ENCODE measurements around the gene MYOF. TPM values are rescaled to one million over a fixed set of nuclear protein-coding genes. Genes with fewer than 3 reads are reported as not detected.

Gene MYOF
- total RNA-seq (1 to 10 TPM in 1 of 5 donors, under 1 TPM in 4; 0.65 to 1.1 (median 0.86) TPM), total RNA-seq (0 to 142 (median 0.57) reads per million in 29 experiments)
- 0.33 TPM for total RNA-seq (2013)

- DNase-seq = peak in 30 of 35 experiments; percentile 13 to 80 (median 36)
- ATAC-seq (replicated peaks in 1 of 4) = peak; percentile 89 to 96 (median 91)
- H3K27me3 Mint-ChIP-seq = peaks cover 21 to 28% of the 10 kb centered on the region in 2 donors
- H3K4me1 ChIP-seq (ENCODE audit: control insufficient read depth in 1 of 2, extremely low read depth in 1 of 2, insufficient read depth in 2 of 2, low read length in 2 of 2) = peaks cover 3 to 7% of the 10 kb centered on the region in 2 experiments
- ChIA-PET CTCF (interaction anchor here (0.5 to 3.9 kb wide), 43 partner anchors 9 to 1514 kb away, joined by 3 to 182 read pairs (median 6); partner anchors contain the start of gene CEP55 (in 1 of the 2)), POLR2A (interaction anchor here (0.6 to 1.8 kb wide), 5 partner anchors 11 to 105 kb away, joined by 3 to 7 read pairs (median 3); no protein-coding TSS in a partner anchor)
- H3K36me3 ChIP-seq (ENCODE audit: control insufficient read depth in 2 of 2, extremely low read depth in 1 of 2, insufficient read depth in 1 of 2, low read length in 1 of 2) = no peaks in the 10 kb centered on the region
- H3K4me1 Mint-ChIP-seq = peaks cover 10 to 12% (median 12%) of the 10 kb centered on the region in 3 donors
- H3K27ac Mint-ChIP-seq = no peak within 1 kb of the TSS
- no peaks in the 10 kb centered on the region for H3K9me3 ChIP-seq
- no peaks in the 10 kb centered on the region for H3K36me3 Mint-ChIP-seq
- peak within 1 kb of the TSS; percentile 77 to 88 (median 86) for H3K4me3 Mint-ChIP-seq
- no peak within 1 kb of the TSS for H3K27ac ChIP-seq (ENCODE audit: low read length)
- H3K4me3 ChIP-seq (ENCODE audit: control insufficient read depth in 1 of 2, extremely low read depth in 1 of 2, low read length in 1 of 2) = peak within 1 kb of the TSS; percentile 50 to 88
- no peaks in the 10 kb centered on the region for H3K9me3 Mint-ChIP-seq
- WGBS (ENCODE audit: insufficient coverage) = 1% methylated on average over 14 of the region's 27 CpGs
- peaks cover 8 to 10% of the 10 kb centered on the region in 2 experiments for H3K27me3 ChIP-seq (replicated peaks in 1 of 2; ENCODE audit: control insufficient read depth in 2 of 2, extremely low read depth in 1 of 2, insufficient read depth in 2 of 2, low read length in 1 of 2)
Observed at GRCh38 chr10:93482145-93482834, at the start of gene MYOF. Gene MYOF (minus strand): TSS chr10:93482334. CDS start chr10:93482194, 140 bp downstream.

GRCh38 chr10:93518531-93518930 is 36.4 kb upstream of the MYOF start:
- WGBS (ENCODE audit: insufficient coverage) = 100% methylated on average over 2 of the region's 4 CpGs
- Mint-ChIP-seq H3K36me3 (no peaks in the 10 kb centered on the region), H3K4me3 (no peak overlapping the region), H3K27me3 (no peaks in the 10 kb centered on the region), H3K27ac (no peak overlapping the region), H3K9me3 (no peaks in the 10 kb centered on the region), H3K4me1 (no peaks in the 10 kb centered on the region)
- Histone ChIP-seq H3K36me3 (ENCODE audit: control insufficient read depth in 2 of 2, extremely low read depth in 1 of 2, insufficient read depth in 1 of 2, low read length in 1 of 2) (no peaks in the 10 kb centered on the region), H3K27ac (ENCODE audit: low read length) (no peak overlapping the region), H3K27me3 (replicated peaks in 1 of 2; ENCODE audit: control insufficient read depth in 2 of 2, extremely low read depth in 1 of 2, insufficient read depth in 2 of 2, low read length in 1 of 2) (no peaks in the 10 kb centered on the region), H3K4me1 (ENCODE audit: control insufficient read depth in 1 of 2, extremely low read depth in 1 of 2, insufficient read depth in 2 of 2, low read length in 2 of 2) (no peaks in the 10 kb centered on the region), H3K9me3 (no peaks in the 10 kb centered on the region), H3K4me3 (ENCODE audit: control insufficient read depth in 1 of 2, extremely low read depth in 1 of 2, low read length in 1 of 2) (no peak overlapping the region)
- ATAC-seq (replicated peaks in 1 of 4) (no peak), DNase-seq (no peak)
- ChIA-PET POLR2A (no interaction called here), CTCF (interaction anchor here (0.5 to 2.1 kb wide), 4 partner anchors 7 to 1032 kb away, joined by 3 to 7 read pairs (median 4); no protein-coding TSS in a partner anchor)

- Mint-ChIP-seq H3K27me3 (no peaks in the 10 kb centered on the region), H3K4me3 (no peak overlapping the region)
- no CpG with 5 or more reads among the region's 1 CpG for WGBS (ENCODE audit: insufficient coverage)
Observed at GRCh38 chr10:93516006-93516380, 33.9 kb upstream of the MYOF start.

GRCh38 chr10:93515071-93516005 is 33.2 kb upstream of the MYOF start:
- no peaks in the 10 kb centered on the region for H3K36me3 ChIP-seq (ENCODE audit: control insufficient read depth in 2 of 2, extremely low read depth in 1 of 2, insufficient read depth in 1 of 2, low read length in 1 of 2)
- Mint-ChIP-seq H3K4me1 (peaks cover 0 to 5% (median 0%) of the 10 kb centered on the region in 3 donors), H3K27me3 (no peaks in the 10 kb centered on the region), H3K4me3 (no peak overlapping the region), H3K36me3 (no peaks in the 10 kb centered on the region), H3K9me3 (no peaks in the 10 kb centered on the region), H3K27ac (no peak overlapping the region)
- no peak for ATAC-seq (replicated peaks in 1 of 4)
- no peak overlapping the region for H3K27ac ChIP-seq (ENCODE audit: low read length)
- H3K27me3 ChIP-seq (replicated peaks in 1 of 2; ENCODE audit: control insufficient read depth in 2 of 2, extremely low read depth in 1 of 2, insufficient read depth in 2 of 2, low read length in 1 of 2) = no peaks in the 10 kb centered on the region
- no peak for DNase-seq
- H3K9me3 ChIP-seq = no peaks in the 10 kb centered on the region
- POLR2A ChIA-PET = no interaction called here
- CTCF ChIA-PET = interaction anchor here (0.5 to 1.7 kb wide), 5 partner anchors 33 to 1428 kb away, joined by 3 to 6 read pairs (median 4); partner anchors contain the start of gene MYOF (in 1 of the 2)
- WGBS (ENCODE audit: insufficient coverage) = 100% methylated on average over 1 of the region's 8 CpGs
- H3K4me1 ChIP-seq (ENCODE audit: control insufficient read depth in 1 of 2, extremely low read depth in 1 of 2, insufficient read depth in 2 of 2, low read length in 2 of 2) = no peaks in the 10 kb centered on the region
- H3K4me3 ChIP-seq (ENCODE audit: control insufficient read depth in 1 of 2, extremely low read depth in 1 of 2, low read length in 1 of 2) = no peak overlapping the region

More at GRCh38 chr10:93516006-93516380, 33.9 kb upstream of the MYOF start:
- H3K9me3 Mint-ChIP-seq = no peaks in the 10 kb centered on the region
- H3K36me3 ChIP-seq (ENCODE audit: control insufficient read depth in 2 of 2, extremely low read depth in 1 of 2, insufficient read depth in 1 of 2, low read length in 1 of 2) = no peaks in the 10 kb centered on the region
- no peak for ATAC-seq (replicated peaks in 1 of 4)
- H3K4me1 Mint-ChIP-seq = peaks cover 0 to 4% (median 0%) of the 10 kb centered on the region in 3 donors
- H3K27me3 ChIP-seq (replicated peaks in 1 of 2; ENCODE audit: control insufficient read depth in 2 of 2, extremely low read depth in 1 of 2, insufficient read depth in 2 of 2, low read length in 1 of 2) = no peaks in the 10 kb centered on the region
- no peaks in the 10 kb centered on the region for H3K36me3 Mint-ChIP-seq
- ChIA-PET CTCF (interaction anchor here (1.3 to 1.7 kb wide), 3 partner anchors 34 to 165 kb away, joined by 4 to 6 read pairs (median 4); partner anchors contain the start of gene MYOF (in 1 of the 2)), POLR2A (no interaction called here)
- no peak for DNase-seq
- no peaks in the 10 kb centered on the region for H3K9me3 ChIP-seq
- H3K4me1 ChIP-seq (ENCODE audit: control insufficient read depth in 1 of 2, extremely low read depth in 1 of 2, insufficient read depth in 2 of 2, low read length in 2 of 2) = no peaks in the 10 kb centered on the region
- H3K27ac Mint-ChIP-seq = no peak overlapping the region
- H3K27ac ChIP-seq (ENCODE audit: low read length) = no peak overlapping the region
- H3K4me3 ChIP-seq (ENCODE audit: control insufficient read depth in 1 of 2, extremely low read depth in 1 of 2, low read length in 1 of 2) = no peak overlapping the region

GRCh38 chr10:93514521-93514920 is 32.4 kb upstream of the MYOF start:
- ATAC-seq (replicated peaks in 1 of 4) (no peak), DNase-seq (no peak)
- POLR2A ChIA-PET = no interaction called here
- Mint-ChIP-seq H3K4me1 (peaks cover 0 to 7% (median 0%) of the 10 kb centered on the region in 3 donors), H3K27me3 (no peaks in the 10 kb centered on the region), H3K36me3 (no peaks in the 10 kb centered on the region), H3K9me3 (no peaks in the 10 kb centered on the region), H3K4me3 (no peak overlapping the region), H3K27ac (no peak overlapping the region)
- Histone ChIP-seq H3K4me1 (ENCODE audit: control insufficient read depth in 1 of 2, extremely low read depth in 1 of 2, insufficient read depth in 2 of 2, low read length in 2 of 2) (no peaks in the 10 kb centered on the region), H3K4me3 (ENCODE audit: control insufficient read depth in 1 of 2, extremely low read depth in 1 of 2, low read length in 1 of 2) (no peak overlapping the region), H3K27me3 (replicated peaks in 1 of 2; ENCODE audit: control insufficient read depth in 2 of 2, extremely low read depth in 1 of 2, insufficient read depth in 2 of 2, low read length in 1 of 2) (no peaks in the 10 kb centered on the region), H3K9me3 (no peaks in the 10 kb centered on the region), H3K36me3 (ENCODE audit: control insufficient read depth in 2 of 2, extremely low read depth in 1 of 2, insufficient read depth in 1 of 2, low read length in 1 of 2) (no peaks in the 10 kb centered on the region), H3K27ac (ENCODE audit: low read length) (no peak overlapping the region)
- CTCF ChIA-PET = interaction anchor here (0.5 to 4.4 kb wide), 6 partner anchors 29 to 887 kb away, joined by 3 to 37 read pairs (median 5); no protein-coding TSS in a partner anchor
- WGBS (ENCODE audit: insufficient coverage) = 86% methylated on average over 1 of the region's 4 CpGs

- POLR2A ChIA-PET = no interaction called here
- no peaks in the 10 kb centered on the region for H3K9me3 Mint-ChIP-seq
- Histone ChIP-seq H3K27ac (ENCODE audit: low read length) (no peak overlapping the region), H3K27me3 (replicated peaks in 1 of 2; ENCODE audit: control insufficient read depth in 2 of 2, extremely low read depth in 1 of 2, insufficient read depth in 2 of 2, low read length in 1 of 2) (no peaks in the 10 kb centered on the region), H3K9me3 (no peaks in the 10 kb centered on the region), H3K4me3 (ENCODE audit: control insufficient read depth in 1 of 2, extremely low read depth in 1 of 2, low read length in 1 of 2) (no peak overlapping the region), H3K36me3 (ENCODE audit: control insufficient read depth in 2 of 2, extremely low read depth in 1 of 2, insufficient read depth in 1 of 2, low read length in 1 of 2) (no peaks in the 10 kb centered on the region), H3K4me1 (ENCODE audit: control insufficient read depth in 1 of 2, extremely low read depth in 1 of 2, insufficient read depth in 2 of 2, low read length in 2 of 2) (no peaks in the 10 kb centered on the region)
- DNase-seq = no peak
- no peak overlapping the region for H3K27ac Mint-ChIP-seq
- H3K4me1 Mint-ChIP-seq = peaks cover 0 to 7% (median 0%) of the 10 kb centered on the region in 3 donors
- no CpG with 5 or more reads among the region's 1 CpG for WGBS (ENCODE audit: insufficient coverage)
- CTCF ChIA-PET = interaction anchor here (0.6 to 4.4 kb wide), 9 partner anchors 9 to 612 kb away, joined by 3 to 37 read pairs (median 4); no protein-coding TSS in a partner anchor
- H3K36me3 Mint-ChIP-seq = no peaks in the 10 kb centered on the region
- ATAC-seq (replicated peaks in 1 of 4) = no peak
- H3K27me3 Mint-ChIP-seq = no peaks in the 10 kb centered on the region
- H3K4me3 Mint-ChIP-seq = no peak overlapping the region
Observed at GRCh38 chr10:93513091-93513490, 31.0 kb upstream of the MYOF start.
